H1 (cell line): ENCODE results near the gene TUT1.

Experiments used
- CEBPB ChIP-seq: IDR thresholded peaks from 2 replicates; pipeline ENCODE4 v1.6.1; 2012; ENCODE audit warnings: low read depth, low read length
- EZH2 ChIP-seq: fragments of 200-600 bp; sonication (generic); IDR thresholded peaks from 2 replicates; pipeline ENCODE4 v1.7.1; 2012; ENCODE audit warnings: low read depth, mild to moderate bottlenecking, moderate library complexity, low read length, inconsistent platforms; ENCODE audit not compliant: severe bottlenecking
- POLR2A ChIP-seq, 2 experiments: IDR thresholded peaks; 1 replicate in 1 of 2; 2 replicates in 1 of 2; pipeline ENCODE4 v1.6.1; 2011; ENCODE audit warnings: low read depth in 2 of 2, low read length in 2 of 2, mild to moderate bottlenecking in 2 of 2; ENCODE audit errors: control extremely low read depth in 1 of 2
- POU5F1 ChIP-seq: IDR thresholded peaks from 2 replicates; pipeline ENCODE4 v1.6.1; 2011; ENCODE audit warnings: low read depth, mild to moderate bottlenecking, low read length, moderate library complexity
- RFX5 ChIP-seq: IDR thresholded peaks from 2 replicates; pipeline ENCODE4 v1.6.1; 2011; ENCODE audit warnings: low read depth, low read length, improper control_type of control experiment, borderline replicate concordance
- RXRA ChIP-seq: IDR thresholded peaks from 2 replicates; pipeline ENCODE4 v1.6.1; 2011; ENCODE audit warnings: low read depth, mild to moderate bottlenecking, low read length, moderate library complexity; ENCODE audit not compliant: insufficient read depth
- SP2 ChIP-seq: IDR thresholded peaks from 2 replicates; pipeline ENCODE4 v1.6.1; 2012; ENCODE audit warnings: mild to moderate bottlenecking, low read length, inconsistent platforms
- YY1 ChIP-seq: IDR thresholded peaks from 2 replicates; pipeline ENCODE4 v1.6.1; 2011; ENCODE audit warnings: low read depth, mild to moderate bottlenecking, low read length
- TF ChIP-seq, protein P1 (sequence below): IDR thresholded peaks from 2 replicates; pipeline ENCODE4 v1.6.1; 2011; ENCODE audit warnings: low read length, improper control_type of control experiment
- TF ChIP-seq, protein P2 (sequence below), 3 experiments: IDR thresholded peaks; 1 replicate in 2 of 3; 2 replicates in 1 of 3; pipeline versions ENCODE4 v1.5.1 to v1.6.1; 2011; ENCODE audit warnings: low read length in 3 of 3, mild to moderate bottlenecking in 3 of 3, inconsistent platforms in 2 of 3, low read depth in 1 of 3, moderate library complexity in 1 of 3; ENCODE audit not compliant: insufficient read depth in 1 of 3; ENCODE audit errors: control extremely low read depth in 1 of 3
- TF ChIP-seq, protein P3 (sequence below): IDR thresholded peaks from 2 replicates; pipeline ENCODE4 v1.6.1; 2012; ENCODE audit warnings: inconsistent platforms
- TF ChIP-seq, protein P4 (sequence below): IDR thresholded peaks from 2 replicates; pipeline ENCODE4 v1.6.1; 2012; ENCODE audit warnings: inconsistent platforms

DNA sequence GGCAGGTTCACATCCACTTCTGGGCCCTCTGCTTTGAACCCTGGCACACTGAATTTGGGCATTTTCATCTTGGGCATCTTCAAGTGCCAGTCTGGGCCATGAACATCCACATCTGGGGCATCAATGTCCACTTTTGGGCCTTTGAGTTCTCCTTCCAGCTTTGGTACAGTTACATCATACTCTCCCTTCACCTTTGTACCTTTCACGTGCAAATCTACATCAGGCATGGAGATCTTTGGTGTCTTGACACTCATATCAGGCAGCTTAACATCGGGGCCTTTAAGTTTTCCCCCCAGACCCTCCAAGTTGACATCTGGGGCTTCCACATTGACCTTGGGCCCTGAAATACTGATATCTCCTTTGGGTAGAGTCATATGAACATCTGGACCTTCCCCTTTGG, 59.2 kb downstream of the TUT1 start:
- TF ChIP-seq POU5F1 (no peak), CEBPB (no peak), RFX5 (no peak), SP2 (no peak), EZH2 (no peak), POLR2A (IDR thresholded peaks at IDR 0.05; ENCODE audit: control extremely low read depth in 1 of 2, low read depth in 2 of 2, low read length in 2 of 2) (no peak), RXRA (no peak), YY1 (no peak)
- TF ChIP-seq, protein P1, sequence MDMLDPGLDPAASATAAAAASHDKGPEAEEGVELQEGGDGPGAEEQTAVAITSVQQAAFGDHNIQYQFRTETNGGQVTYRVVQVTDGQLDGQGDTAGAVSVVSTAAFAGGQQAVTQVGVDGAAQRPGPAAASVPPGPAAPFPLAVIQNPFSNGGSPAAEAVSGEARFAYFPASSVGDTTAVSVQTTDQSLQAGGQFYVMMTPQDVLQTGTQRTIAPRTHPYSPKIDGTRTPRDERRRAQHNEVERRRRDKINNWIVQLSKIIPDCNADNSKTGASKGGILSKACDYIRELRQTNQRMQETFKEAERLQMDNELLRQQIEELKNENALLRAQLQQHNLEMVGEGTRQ = no peak
- TF ChIP-seq, protein P2, sequence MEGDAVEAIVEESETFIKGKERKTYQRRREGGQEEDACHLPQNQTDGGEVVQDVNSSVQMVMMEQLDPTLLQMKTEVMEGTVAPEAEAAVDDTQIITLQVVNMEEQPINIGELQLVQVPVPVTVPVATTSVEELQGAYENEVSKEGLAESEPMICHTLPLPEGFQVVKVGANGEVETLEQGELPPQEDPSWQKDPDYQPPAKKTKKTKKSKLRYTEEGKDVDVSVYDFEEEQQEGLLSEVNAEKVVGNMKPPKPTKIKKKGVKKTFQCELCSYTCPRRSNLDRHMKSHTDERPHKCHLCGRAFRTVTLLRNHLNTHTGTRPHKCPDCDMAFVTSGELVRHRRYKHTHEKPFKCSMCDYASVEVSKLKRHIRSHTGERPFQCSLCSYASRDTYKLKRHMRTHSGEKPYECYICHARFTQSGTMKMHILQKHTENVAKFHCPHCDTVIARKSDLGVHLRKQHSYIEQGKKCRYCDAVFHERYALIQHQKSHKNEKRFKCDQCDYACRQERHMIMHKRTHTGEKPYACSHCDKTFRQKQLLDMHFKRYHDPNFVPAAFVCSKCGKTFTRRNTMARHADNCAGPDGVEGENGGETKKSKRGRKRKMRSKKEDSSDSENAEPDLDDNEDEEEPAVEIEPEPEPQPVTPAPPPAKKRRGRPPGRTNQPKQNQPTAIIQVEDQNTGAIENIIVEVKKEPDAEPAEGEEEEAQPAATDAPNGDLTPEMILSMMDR (IDR thresholded peaks at IDR 0.05; ENCODE audit: control extremely low read depth in 1 of 3, insufficient read depth in 1 of 3, low read depth in 1 of 3, low read length in 3 of 3) = no peak
- TF ChIP-seq, protein P3, sequence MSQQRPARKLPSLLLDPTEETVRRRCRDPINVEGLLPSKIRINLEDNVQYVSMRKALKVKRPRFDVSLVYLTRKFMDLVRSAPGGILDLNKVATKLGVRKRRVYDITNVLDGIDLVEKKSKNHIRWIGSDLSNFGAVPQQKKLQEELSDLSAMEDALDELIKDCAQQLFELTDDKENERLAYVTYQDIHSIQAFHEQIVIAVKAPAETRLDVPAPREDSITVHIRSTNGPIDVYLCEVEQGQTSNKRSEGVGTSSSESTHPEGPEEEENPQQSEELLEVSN = no peak
- TF ChIP-seq, protein P4, sequence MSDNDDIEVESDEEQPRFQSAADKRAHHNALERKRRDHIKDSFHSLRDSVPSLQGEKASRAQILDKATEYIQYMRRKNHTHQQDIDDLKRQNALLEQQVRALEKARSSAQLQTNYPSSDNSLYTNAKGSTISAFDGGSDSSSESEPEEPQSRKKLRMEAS = no peak
